GM12865 (cell line): Measurements from ENCODE around the gene GZMH.
"Not testable (repeated sequence)": the region's sequence is repeated elsewhere in the genome, so short reads cannot be mapped to it uniquely, and the experiment has no call there.

Experiments
- DNase-seq: peaks from one replicate; pipeline ENCODE4 v3.0.0; 2010; ENCODE audit warnings: low read depth
- H3K4me3 ChIP-seq: 2 replicates; pipeline ENCODE4 v1.5.1; 2011; ENCODE audit warnings: mild to moderate bottlenecking, low read depth, low read length, control low read depth
- TF ChIP-seq, protein P1 (sequence below): IDR thresholded peaks from 2 replicates; pipeline ENCODE4 v1.5.1; 2011; ENCODE audit warnings: low read length, control low read depth, low read depth, inconsistent platforms; ENCODE audit not compliant: insufficient read depth; ENCODE audit errors: missing control alignments

Gene GZMH

DNA sequence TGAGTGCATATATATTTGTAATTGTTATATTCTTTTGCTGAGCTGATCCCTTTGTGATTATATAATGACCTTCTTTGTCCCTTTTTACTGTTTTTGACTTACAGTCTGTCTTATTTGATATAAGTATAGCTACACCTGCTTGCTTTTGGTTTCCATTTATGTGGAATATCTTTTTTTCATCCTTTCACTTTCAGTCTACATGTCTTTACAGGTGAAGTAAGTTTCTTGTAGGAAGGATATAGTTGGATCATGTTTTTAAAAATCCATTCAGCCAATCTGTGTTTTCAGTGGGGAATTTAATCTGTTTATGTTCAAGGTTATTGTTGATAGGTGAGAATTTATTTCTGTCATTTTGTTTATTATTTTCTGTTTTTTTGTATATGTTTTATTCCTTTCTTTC lies 12.1 kb downstream of the GZMH start:
- DNase-seq: no peak
- no peak overlapping the region for H3K4me3 ChIP-seq
- TF ChIP-seq, protein P1, sequence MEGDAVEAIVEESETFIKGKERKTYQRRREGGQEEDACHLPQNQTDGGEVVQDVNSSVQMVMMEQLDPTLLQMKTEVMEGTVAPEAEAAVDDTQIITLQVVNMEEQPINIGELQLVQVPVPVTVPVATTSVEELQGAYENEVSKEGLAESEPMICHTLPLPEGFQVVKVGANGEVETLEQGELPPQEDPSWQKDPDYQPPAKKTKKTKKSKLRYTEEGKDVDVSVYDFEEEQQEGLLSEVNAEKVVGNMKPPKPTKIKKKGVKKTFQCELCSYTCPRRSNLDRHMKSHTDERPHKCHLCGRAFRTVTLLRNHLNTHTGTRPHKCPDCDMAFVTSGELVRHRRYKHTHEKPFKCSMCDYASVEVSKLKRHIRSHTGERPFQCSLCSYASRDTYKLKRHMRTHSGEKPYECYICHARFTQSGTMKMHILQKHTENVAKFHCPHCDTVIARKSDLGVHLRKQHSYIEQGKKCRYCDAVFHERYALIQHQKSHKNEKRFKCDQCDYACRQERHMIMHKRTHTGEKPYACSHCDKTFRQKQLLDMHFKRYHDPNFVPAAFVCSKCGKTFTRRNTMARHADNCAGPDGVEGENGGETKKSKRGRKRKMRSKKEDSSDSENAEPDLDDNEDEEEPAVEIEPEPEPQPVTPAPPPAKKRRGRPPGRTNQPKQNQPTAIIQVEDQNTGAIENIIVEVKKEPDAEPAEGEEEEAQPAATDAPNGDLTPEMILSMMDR: no peak

DNA sequence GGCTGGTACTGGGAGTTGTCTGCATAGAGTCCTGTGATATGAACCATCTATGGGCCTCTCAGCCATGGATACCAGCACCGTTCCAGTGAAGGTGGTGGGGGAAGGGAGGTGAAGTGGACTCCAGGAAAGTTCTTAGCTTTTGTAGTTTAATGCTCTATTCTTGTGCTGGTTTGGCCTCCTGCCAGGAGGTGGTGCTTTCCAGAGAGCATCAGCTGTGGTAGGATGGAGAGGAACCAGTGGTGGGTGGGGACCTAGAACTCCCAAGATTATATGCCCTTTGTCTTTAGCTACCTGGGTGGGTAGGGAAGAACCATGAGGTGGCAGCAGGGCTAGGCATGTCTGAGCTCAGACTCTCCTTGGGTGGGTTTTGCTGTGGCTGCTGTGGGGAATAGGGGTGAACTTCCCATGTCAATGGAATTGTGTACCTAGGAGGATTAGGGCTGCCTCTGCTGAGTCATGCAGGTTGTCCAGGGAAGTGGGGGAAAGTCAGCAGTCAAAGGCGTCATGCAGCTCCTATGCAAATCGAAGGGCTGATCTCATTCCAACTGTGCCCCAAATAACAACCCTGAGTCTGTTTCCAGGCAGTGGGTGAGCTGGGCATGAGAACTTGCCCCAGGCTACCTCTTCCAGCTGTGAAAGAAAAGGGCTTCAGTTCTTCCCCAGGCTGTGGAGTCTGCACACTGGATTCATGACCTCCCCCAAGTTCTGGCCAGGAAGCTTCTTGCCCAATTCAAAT lies 14.2 kb downstream of the GZMH start:
- no peak overlapping the region for H3K4me3 ChIP-seq
- DNase-seq: no peak
- TF ChIP-seq, protein P1: no peak

DNA sequence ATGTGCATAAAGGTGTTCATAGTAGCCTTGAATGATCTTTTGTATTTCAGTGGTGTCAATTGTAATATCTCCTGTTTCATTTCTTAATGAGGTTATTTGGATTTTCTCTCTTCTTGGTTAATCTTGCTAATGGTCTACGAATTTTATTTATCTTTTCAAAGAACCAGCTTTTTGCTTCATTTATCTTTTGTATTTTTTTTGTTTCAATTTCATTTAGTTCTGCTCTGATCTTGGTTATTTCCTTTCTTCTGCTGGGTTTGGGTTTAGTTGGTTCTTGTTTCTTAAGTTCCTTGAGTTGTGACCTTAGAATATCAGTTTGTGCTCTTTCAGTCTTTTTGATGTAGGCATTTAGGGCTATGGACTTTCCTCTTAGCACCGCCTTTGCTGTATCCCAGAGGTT lies 18.5 kb downstream of the GZMH start:
- H3K4me3 ChIP-seq, DNase-seq: not testable (repeated sequence)

GRCh38 chr14:24584402-24584801 lies 25.1 kb downstream of the GZMH start:
- DNase-seq, H3K4me3 ChIP-seq: not testable (repeated sequence)

DNA sequence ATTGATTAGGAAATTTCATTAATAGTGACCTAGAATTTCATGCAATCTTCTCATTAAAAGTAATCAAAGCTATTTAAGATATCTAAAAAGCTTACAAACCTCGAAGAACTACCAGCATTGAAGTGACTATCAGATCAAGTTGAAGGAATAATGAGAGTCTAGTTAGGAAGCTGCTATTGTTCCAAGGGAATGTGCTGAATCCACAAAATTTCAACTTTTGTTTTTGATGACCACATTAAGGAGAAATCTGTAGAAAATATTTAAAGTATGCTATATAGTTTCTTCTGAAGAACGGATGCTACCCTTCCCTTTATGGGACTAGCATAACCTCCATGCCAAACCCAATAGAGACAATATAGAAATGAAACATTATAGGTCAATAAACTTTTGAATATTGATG lies 30.9 kb downstream of the GZMH start:
- TF ChIP-seq, protein P1: no peak
- DNase-seq: no peak
- no peak overlapping the region for H3K4me3 ChIP-seq

GRCh38 chr14:24576771-24577170 lies 32.7 kb downstream of the GZMH start:
- TF ChIP-seq, protein P1: no peak
- no peak overlapping the region for H3K4me3 ChIP-seq
- no peak for DNase-seq

DNA sequence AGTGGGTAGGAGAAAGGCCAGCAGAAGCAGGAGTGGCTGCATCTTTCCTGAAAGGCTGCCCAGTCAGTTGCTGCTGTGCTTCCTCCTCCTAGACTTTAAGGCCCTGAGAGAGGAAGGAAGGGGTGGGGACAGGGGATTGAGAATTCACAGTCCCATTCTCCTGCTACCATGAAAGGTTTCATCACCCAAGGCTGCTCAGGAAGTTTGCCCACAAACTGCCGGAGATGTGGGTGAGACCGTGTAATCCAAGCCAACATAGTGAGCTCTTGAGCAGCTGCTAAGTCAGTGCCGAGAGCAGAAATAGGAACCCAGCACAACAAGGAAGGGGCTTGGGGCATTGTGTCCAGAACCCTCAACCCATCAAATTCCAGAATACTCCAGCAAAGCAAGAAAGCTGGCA lies 33.3 kb downstream of the GZMH start, which contains the start of gene CTSG:
Gene CTSG (minus strand): TSS at position 69 of the 400 bp plus-strand sequence. CDS start 27 bp downstream, at position 42.
- no peak within 1 kb of the TSS for H3K4me3 ChIP-seq
- no peak for DNase-seq
- TF ChIP-seq, protein P1: no peak

GRCh38 chr14:24574206-24574774 lies 35.2 kb downstream of the GZMH start:
- TF ChIP-seq, protein P1: no peak
- no peak overlapping the region for H3K4me3 ChIP-seq
- no peak for DNase-seq
